Esophagus muscularis mucosa (tissue), 4 donors: ENCODE results near the gene ANXA4. TPM values are rescaled to one million over a fixed set of nuclear protein-coding genes. Genes with fewer than 3 reads are reported as not detected.

ENCODE experiments used
- DNase-seq: peaks from one replicate; pipeline ENCODE4 v3.0.0-alpha.2; 2017; ENCODE audit errors: extremely low spot score
- H3K27ac ChIP-seq, 4 donors: fragments of 200-600 bp; sonication (generic); replicated peaks in 1 of 4; 1 replicate in 3 of 4; 2 replicates in 1 of 4; pipeline ENCODE4 v1.5.1; 2016 to 2019; ENCODE audit warnings: mild to moderate bottlenecking in 1 of 4
- H3K27me3 ChIP-seq, 4 donors: fragments of 200-600 bp; sonication (generic); one replicate each; pipeline versions ENCODE4 v1.5.1 to v1.6.0; 2016 to 2019
- H3K36me3 ChIP-seq, 4 donors: fragments of 200-600 bp; sonication (generic); one replicate each; pipeline ENCODE4 v1.5.1; 2016 to 2019
- H3K4me1 ChIP-seq, 4 donors: fragments of 200-600 bp; sonication (generic); one replicate each; pipeline ENCODE4 v1.5.1; 2016 to 2019
- H3K4me3 ChIP-seq, 4 donors: fragments of 200-600 bp; sonication (generic); 1 replicate in 2 of 4; 2 replicates in 2 of 4; pipeline ENCODE4 v1.5.1; 2016 to 2019; ENCODE audit warnings: mild to moderate bottlenecking in 4 of 4, moderate library complexity in 1 of 4
- H3K9me3 ChIP-seq, 4 donors: fragments of 200-600 bp; sonication (generic); 1 replicate in 3 of 4; 2 replicates in 1 of 4; pipeline ENCODE4 v1.5.1; 2016 to 2019
- EP300 ChIP-seq: sonication (generic); formaldehyde crosslinking; IDR thresholded peaks from one replicate; pipeline ENCODE4 v1.6.1; 2017; ENCODE audit warnings: antibody characterized with exemption
- POLR2A ChIP-seq: fragments of 450-650 bp; IDR thresholded peaks from one replicate; pipeline ENCODE4 v1.6.1; 2017; ENCODE audit warnings: antibody characterized with exemption, moderate library complexity, mild to moderate bottlenecking, low read depth
- POLR2AphosphoS5 ChIP-seq, 2 donors: sonication (generic); formaldehyde crosslinking; IDR thresholded peaks; one replicate each; pipeline ENCODE4 v1.6.1; 2017; ENCODE audit warnings: antibody characterized with exemption in 2 of 2
- WGBS: methylation state at CpG from one replicate; pipeline ENCODE4 v1.1.5; 2018; 5-methylcytosine and 5-hydroxymethylcytosine counted together
- intact Hi-C: fragments of 100-400 bp; cut with DNase I; formaldehyde crosslinking; loops from one replicate; pipeline ENCODE4 v1.15.1; 2023
- total RNA-seq, 4 donors: library from RNA; depleted of rRNA; stranded (reverse); fragments of >200 nt; gene quantifications; one replicate each; pipeline versions ENCODE4 v1.1.0 to v1.2.1, GENCODE V29; 2016
- TF ChIP-seq, protein P1 (sequence below), 3 experiments: fragments of 200-600 bp in 2 of 3; fragments of 450-650 bp in 1 of 3; sonication (generic) in 2 of 3; IDR thresholded peaks; one replicate each; pipeline ENCODE4 v1.5.1; 2017 to 2019; ENCODE audit warnings: antibody characterized with exemption in 3 of 3, mild to moderate bottlenecking in 2 of 3, moderate library complexity in 1 of 3

Gene ANXA4
- total RNA-seq, 4 donors from 2014 or later: 44.9 to 94.8 (median 58.5) TPM

DNA sequence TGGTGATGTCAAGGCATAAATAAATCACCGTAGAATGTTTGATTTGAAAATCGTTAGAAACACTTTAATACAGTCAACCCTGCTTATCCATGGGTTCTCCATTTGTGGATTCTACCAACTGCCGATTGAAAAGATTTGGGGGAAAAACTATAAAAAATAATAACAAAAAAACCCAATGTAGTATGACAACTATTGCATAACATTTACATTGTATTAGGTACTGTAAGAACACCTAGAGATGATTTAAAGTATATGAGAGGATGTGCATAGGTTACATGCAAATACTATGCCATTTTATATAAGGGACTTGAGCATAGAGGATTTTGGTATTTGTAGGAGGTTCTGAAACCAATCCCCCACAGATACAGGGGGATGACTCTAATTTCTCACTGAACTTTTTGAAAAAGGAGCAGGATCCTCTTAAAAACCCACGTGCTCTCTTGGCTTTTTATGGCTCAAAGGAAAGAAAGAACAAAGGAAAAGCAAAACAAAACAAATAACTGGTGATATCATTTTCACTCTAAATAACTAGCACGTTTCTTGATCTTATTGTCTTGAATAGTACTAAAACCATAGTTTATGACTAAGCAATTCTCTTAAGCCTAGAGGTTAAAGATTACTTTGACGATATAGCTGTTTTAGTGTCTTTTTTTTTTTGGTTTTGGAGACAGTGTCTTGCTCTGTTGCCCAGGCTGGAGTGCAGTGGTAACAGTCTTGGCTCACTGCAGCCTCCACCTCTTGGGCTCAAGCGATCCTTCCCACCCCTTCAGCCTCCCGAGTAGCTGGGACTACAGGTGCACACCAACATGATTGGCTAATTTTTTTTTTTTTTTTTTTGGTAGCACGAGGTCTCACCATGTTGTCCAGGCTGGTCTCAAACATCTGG is 104.5 kb downstream of the ANXA4 start:
- Histone ChIP-seq H3K36me3 (peaks cover 17 to 81% (median 34%) of the 10 kb centered on the region in 4 donors), H3K27me3 (no peaks in the 10 kb centered on the region), H3K9me3 (no peaks in the 10 kb centered on the region), H3K27ac (no peak overlapping the region), H3K4me1 (no peaks in the 10 kb centered on the region), H3K4me3 (no peak overlapping the region)
- intact Hi-C loops: no loop called here
- TF ChIP-seq EP300: no peak
- TF ChIP-seq POLR2AphosphoS5 (IDR thresholded peaks at IDR 0.05): no peak
- TF ChIP-seq, protein P1, sequence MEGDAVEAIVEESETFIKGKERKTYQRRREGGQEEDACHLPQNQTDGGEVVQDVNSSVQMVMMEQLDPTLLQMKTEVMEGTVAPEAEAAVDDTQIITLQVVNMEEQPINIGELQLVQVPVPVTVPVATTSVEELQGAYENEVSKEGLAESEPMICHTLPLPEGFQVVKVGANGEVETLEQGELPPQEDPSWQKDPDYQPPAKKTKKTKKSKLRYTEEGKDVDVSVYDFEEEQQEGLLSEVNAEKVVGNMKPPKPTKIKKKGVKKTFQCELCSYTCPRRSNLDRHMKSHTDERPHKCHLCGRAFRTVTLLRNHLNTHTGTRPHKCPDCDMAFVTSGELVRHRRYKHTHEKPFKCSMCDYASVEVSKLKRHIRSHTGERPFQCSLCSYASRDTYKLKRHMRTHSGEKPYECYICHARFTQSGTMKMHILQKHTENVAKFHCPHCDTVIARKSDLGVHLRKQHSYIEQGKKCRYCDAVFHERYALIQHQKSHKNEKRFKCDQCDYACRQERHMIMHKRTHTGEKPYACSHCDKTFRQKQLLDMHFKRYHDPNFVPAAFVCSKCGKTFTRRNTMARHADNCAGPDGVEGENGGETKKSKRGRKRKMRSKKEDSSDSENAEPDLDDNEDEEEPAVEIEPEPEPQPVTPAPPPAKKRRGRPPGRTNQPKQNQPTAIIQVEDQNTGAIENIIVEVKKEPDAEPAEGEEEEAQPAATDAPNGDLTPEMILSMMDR (IDR thresholded peaks at IDR 0.05): no peak
- TF ChIP-seq POLR2A: no peak
- no peak for DNase-seq
- 89% methylated on average over 9 of the region's 9 CpGs for WGBS

GRCh38 chr2:69847068-69847828 is 105.3 kb downstream of the ANXA4 start:
- TF ChIP-seq EP300 (no peak), POLR2AphosphoS5 (IDR thresholded peaks at IDR 0.05) (no peak), POLR2A (no peak)
- TF ChIP-seq, protein P1 (IDR thresholded peaks at IDR 0.05): no peak
- intact Hi-C loops: no loop called here
- H3K9me3 ChIP-seq: no peaks in the 10 kb centered on the region
- WGBS: 95% methylated on average over 5 of the region's 5 CpGs
- H3K4me3 ChIP-seq: no peak overlapping the region
- no peak overlapping the region for H3K27ac ChIP-seq
- no peaks in the 10 kb centered on the region for H3K27me3 ChIP-seq
- DNase-seq: no peak
- H3K4me1 ChIP-seq: no peaks in the 10 kb centered on the region
- peaks cover 17 to 85% (median 35%) of the 10 kb centered on the region in 4 donors for H3K36me3 ChIP-seq

DNA sequence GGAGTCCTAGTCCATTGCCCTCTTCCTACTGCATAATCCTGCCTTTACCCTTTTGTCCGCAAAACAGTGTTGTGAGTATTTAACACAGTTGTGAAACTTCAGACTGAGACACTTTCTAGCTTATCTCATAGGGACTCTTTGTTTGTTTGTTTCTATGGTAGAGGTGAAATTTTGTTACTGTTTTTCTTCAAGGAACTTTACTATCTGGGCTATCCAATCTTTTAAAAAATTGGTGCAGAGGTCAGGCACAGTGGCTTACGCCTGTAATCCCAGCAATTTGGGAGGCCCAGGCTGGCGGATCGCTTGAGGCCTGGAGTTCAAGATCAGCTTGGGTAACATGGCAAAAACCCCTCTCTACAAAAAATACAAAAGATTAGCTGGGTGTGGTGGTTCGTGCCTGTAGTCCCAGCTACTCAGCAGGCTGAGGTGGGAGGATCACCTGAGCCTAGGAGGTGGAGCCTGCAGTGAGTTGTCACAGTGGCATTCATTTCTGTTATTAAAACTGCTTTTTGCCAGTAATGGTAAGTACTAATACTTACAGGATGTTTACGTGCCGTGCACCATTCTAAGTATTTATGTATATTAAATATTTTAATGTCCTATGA is 106.4 kb downstream of the ANXA4 start:
- no peak overlapping the region for H3K27ac ChIP-seq
- no peaks in the 10 kb centered on the region for H3K27me3 ChIP-seq
- TF ChIP-seq EP300: no peak
- TF ChIP-seq POLR2AphosphoS5 (IDR thresholded peaks at IDR 0.05): no peak
- no peak for TF ChIP-seq POLR2A
- TF ChIP-seq, protein P1 (IDR thresholded peaks at IDR 0.05): no peak
- intact Hi-C loops: no loop called here
- H3K4me1 ChIP-seq: no peaks in the 10 kb centered on the region
- 95% methylated on average over 7 of the region's 7 CpGs for whole genome bisulfite sequencing
- no peak overlapping the region for H3K4me3 ChIP-seq
- peaks cover 17 to 87% (median 40%) of the 10 kb centered on the region in 4 donors for H3K36me3 ChIP-seq
- H3K9me3 ChIP-seq: no peaks in the 10 kb centered on the region
- DNase-seq: no peak

- intact Hi-C loops: no loop called here
- Histone ChIP-seq H3K9me3 (no peaks in the 10 kb centered on the region), H3K4me1 (no peaks in the 10 kb centered on the region), H3K27me3 (no peaks in the 10 kb centered on the region), H3K27ac (no peak overlapping the region), H3K4me3 (no peak overlapping the region), H3K36me3 (peaks cover 0 to 37% (median 8%) of the 10 kb centered on the region in 4 donors)
- WGBS: 100% methylated on average over 2 of the region's 2 CpGs
- no peak for DNase-seq
- TF ChIP-seq POLR2AphosphoS5 (IDR thresholded peaks at IDR 0.05): no peak
- no peak for TF ChIP-seq POLR2A
- TF ChIP-seq EP300: no peak
- TF ChIP-seq, protein P1 (IDR thresholded peaks at IDR 0.05): no peak
Observed at GRCh38 chr2:69858261-69858660, 116.3 kb downstream of the ANXA4 start.
